Amniotic stem cell (primary cell): Measurements from ENCODE around the gene PCDH12.

Experiments
- DNase-seq: peaks from one replicate; lab custom pipeline; 2025; lab: John Stamatoyannopoulos, UW

Gene PCDH12

DNA sequence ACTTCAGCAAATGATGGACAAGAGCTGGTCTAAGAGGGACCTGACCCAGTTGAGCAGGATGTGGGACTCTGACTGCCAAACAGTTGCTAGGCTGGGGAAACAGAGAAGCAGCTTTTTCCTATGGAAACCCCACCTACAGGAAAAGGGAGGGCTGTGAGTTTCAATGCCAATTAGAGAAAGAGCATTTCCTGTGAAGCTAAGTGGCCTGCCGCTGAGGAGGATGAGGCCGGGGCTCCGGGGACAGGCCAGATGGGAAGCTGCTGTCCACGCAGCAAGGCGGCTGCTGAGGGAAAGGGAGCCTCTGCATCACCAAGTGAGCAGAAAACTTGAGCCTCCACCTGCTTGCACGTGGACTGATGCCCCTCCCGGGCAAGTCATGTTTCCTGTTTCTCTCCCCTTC is at the start of gene PCDH12:
TSS of gene PCDH12 (minus strand) at position 90 of the 400 bp plus-strand sequence. CDS start 351 bp downstream, outside the sequence.
- no peak for DNase-seq

DNA sequence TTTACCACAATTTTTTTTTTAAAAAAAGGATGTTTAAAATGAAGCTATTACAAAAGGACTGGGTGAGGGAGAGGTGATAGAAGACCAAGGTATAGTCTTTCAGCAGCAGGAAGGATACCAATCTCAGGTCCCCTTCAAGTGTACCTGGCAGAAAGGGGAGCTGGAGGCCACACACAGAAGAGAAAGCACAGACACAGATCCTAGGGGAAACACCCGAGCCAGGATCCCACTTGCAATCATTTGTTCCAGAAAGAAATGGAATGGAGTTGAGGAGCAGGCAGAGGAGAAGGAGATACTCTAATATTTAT is 49.2 kb upstream of the PCDH12 start:
- no peak for DNase-seq

DNA sequence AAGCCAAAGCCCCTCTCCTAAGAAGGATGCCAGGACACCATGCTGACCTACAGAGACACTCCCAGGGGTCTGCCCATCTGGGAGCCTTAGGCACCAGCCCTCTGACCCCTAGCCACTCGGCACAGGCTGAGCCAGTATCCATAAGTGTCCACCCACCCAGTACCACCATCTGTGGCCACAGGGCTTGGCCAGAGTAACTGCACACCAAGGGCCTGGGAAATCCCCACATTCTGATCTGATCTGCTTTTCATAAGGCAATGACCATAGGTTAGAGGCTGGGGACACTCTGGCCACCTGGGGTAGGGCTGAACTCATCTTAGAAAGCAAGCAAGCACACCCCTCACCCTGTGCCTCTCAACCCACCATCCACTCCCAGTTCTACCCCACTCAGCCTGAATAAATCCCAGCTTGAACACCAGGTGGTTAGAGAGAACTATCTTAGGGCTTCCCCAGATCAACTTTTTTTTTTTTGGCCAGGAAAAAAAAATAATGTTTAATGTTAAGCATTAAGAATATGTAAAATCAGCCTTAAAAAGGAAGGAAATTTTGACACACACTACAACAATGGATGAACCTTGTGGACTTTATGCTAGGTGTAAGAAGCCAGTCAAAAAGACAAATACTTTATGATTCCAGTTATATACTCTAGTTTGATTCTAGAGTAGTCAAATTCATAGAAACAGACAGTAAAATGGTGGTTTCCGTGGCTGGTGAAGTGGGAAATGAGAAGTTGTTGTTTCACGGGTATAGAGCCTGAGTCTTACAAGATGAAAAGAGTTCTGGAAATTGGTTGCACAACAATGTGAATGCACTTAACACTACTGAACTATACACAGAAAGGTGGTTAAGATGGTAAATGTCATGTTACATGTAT is 48.6 kb upstream of the PCDH12 start:
- DNase-seq = no peak

- no peak for DNase-seq
These were observed 45.3 kb upstream of the PCDH12 start for GRCh38 chr5:142003266-142003800.

- no peak for DNase-seq
These were observed 42.9 kb upstream of the PCDH12 start for GRCh38 chr5:142000704-142001484.

GRCh38 chr5:142000173-142000572 is 42.2 kb upstream of the PCDH12 start:
- no peak for DNase-seq

DNA sequence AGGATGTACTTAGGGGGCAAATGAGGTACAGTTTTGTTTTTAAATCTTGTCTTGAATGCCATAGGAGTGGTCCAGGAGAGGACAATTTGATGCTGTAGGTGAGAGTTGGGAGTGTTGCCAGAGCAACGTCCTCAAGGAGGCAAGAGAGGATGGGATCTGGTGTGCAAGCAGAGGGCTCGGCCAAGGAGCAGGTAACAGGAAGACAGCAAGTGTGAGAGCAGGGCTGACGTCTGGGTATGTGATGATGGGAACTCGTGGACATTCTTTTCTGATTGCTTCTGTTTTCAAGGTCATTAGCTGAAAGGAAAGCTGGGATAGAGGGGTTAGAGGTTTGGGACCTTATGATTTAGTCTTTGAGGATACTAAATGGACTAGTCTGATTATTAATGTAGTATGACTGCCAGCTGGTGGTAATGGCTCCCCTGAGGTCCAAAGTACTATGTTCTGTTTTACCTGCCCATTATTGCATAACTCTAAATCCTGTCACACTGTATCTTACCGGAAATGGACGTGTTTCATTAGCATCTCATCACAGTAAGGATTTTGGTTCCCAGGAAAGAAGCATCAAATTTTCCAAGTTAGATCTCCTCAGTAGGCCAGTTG is 39.5 kb upstream of the PCDH12 start:
- DNase-seq = no peak

- no peak for DNase-seq
These were observed 37.7 kb upstream of the PCDH12 start for GRCh38 chr5:141995656-141996055.

DNA sequence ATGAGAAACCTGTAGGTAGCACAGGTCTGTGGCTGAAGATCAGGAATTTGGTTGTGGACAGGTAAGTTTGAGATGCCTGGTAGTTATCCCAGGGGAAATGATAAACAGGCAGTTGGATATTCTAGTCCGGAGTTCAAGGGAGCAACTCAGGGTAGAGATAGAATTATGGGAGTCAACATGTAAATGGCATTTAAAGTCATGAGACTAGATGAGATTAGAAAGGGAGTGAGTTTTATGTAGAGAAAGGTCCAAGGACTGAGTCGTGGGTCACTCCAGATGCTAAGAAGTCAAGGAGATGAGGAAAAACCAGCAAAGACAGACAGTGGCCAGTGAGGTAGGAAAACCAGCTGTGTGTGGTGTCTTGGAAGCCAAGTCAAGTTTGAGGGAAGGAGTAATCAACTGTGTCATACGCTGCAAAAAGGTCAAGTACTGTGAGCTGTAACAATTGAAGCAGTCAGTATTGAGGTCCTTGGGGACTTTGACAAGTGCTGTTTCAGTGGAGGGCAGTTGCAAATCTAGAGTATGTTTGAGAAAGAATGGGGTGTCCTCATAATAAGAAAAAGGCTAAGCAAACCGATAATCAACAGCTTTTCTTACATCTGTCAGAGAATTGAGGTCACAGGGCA is 36.6 kb upstream of the PCDH12 start:
- no peak for DNase-seq

- peak; percentile 35 for DNase-seq
These were observed 34.5 kb upstream of the PCDH12 start for GRCh38 chr5:141992349-141992963.

- DNase-seq = no peak
These were observed 31.7 kb upstream of the PCDH12 start for GRCh38 chr5:141989720-141990119.

DNA sequence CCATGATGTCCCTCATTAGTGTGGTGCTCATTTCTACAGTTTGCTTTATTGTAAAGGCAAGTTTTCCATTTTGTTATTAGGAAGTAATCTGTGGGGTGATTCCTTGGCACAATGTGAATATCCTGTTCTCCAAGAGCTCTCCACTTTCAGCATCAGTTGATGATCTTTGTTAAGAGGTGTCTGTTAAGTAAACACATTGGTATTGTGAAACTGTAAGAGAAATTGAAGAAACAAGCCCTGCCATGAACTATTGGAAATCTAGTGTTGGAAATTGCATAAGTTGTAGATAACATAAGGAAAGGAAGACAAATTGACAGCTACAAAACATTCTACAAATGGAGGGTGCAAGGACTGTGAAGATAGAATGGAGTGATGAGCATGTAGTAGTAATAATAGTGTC is 28.1 kb upstream of the PCDH12 start:
- no peak for DNase-seq

DNA sequence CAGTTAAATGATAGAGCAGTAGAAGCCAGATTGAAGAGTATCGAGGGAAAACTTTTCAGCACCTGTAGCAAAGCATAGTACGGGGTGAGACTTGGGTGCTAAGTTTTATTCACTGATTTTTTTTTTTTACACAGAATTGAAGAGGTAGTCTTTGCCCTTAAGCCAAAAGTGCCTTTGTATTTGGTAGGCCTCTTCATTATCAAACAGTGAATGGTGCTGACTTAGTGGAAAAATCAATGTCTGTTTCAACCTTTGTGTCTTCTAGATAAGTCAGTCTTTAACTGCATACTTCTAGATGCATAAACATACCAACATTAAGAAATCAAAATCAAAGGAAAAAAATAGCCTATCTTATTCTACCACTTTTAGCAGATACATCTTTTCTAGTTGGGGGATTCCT is 24.6 kb upstream of the PCDH12 start:
- DNase-seq = no peak

- DNase-seq = no peak
These were observed 20.4 kb upstream of the PCDH12 start for GRCh38 chr5:141978389-141978788.

DNA sequence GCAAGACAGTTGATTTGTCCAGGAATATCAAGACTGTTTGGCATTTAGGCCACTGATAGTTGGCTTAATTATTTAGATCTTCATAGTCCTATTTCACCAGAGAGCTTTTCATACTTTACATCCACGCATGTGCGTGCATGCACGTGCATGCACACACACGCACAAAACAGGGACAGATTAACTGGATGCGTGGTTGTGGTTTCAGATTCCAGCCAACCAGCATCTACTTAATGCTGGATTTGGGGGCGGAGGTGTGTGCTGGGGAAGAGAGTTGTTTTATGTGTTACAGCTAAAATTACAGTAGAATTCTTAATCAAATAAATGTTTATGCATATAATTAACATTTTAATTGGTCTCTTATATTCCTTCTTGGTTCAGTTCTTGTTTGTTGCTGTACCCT is 18.2 kb upstream of the PCDH12 start:
- no peak for DNase-seq

DNA sequence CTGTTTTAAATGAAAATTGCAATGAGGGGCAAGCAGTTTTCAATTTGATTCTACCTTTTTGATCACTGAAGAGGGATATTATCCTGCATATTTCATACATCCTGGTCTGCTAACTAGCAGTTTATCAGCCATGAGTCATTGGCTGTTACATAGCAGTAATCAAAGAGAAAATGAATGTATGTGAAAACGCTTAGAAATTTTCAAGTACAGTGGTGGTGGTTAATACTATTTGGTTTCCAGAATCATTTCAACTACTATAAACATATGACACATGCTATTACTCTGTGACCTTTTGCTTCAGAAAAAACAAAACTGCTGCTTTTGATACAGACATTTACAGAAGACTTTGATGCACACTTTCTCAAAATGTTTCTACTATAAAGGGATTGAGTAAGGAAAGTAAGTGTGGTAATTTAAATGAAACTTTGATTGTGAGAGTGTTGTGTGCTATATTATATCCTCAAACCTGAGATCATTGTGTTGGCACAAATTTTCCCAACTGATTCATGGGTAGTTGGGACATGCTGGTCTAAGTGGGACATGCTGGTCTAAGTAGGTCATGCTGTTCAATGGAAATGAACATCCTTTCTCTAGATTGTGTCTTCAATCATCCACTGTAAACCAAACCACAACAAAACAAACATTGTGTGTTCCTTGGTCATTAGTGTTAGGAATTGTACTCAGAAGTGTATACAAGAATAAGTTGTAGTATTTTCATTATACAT is 16.0 kb upstream of the PCDH12 start:
- no peak for DNase-seq

- no peak for DNase-seq
These were observed 12.1 kb upstream of the PCDH12 start for GRCh38 chr5:141969783-141970771.

DNA sequence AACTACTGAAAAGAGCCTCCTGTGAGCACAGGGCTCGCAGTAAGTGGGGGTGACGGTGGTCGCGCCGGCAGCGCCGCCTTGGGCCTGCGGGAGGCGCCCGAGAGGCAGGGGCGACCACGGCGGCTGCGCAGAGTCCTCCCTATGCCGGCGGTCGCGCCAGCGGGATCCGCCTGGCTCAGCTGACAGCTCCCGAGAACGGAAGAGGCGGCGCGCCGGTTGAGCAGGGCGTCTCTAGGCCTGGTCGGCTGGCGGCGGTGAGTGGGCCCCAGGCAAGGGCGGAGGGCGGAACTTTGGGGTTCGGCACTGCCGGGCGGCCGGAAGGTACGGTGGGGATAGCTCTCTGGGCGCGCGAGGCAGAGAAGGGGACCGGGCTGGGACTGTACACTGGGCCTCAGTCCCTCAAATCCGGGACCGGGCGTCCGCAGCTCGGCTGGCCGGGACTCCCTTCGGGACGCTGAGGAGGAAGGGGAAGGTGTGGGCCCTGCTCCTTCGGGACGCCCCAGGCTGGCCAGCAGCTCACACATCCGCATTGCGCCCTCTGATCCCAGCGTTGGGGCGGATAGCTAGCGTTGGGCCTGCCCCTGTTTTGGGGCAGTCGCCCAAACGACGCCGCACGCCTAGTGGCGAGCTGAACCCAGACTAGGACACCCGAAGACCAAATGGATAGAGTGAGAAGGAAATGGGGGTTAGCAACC is 11.1 kb upstream of the PCDH12 start, which contains the start of gene RNF14:
TSS of gene RNF14 (plus strand) at position 192 of the 695 bp plus-strand sequence. CDS start 4,484 bp downstream, outside the sequence.
- peak; percentile 91 for DNase-seq

DNA sequence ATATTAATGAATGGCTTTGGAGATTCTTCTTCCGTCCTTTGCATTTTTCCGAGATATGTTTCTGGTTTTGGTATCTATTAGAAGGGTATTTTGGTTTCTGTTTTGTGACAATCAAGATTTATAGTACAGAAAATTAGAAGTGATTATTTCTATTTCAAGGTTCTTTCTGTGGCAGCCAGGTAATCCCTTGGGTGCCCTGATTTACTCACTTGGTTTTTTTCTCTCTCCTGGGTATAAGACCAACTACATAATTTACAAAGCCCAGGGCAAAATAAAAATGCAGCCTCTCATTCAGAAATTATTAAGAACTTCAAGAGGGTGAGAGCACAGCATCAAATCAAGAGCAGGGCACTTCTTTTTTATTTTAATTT is 8.9 kb upstream of the PCDH12 start:
- no peak for DNase-seq
